Activated naive CD8-positive, alpha-beta T cell treated with anti-CD3 and anti-CD28 coated beads, Interleukin-2, amount 50 U/mL, for 16 hours (primary cell): Measurements from ENCODE around the gene TNNT3.
"Not testable (repeated sequence)": the region's sequence is repeated elsewhere in the genome, so short reads cannot be mapped to it uniquely, and the experiment has no call there.

ENCODE experiments used
- DNase-seq: peaks from one replicate; pipeline ENCODE4 v3.0.0-alpha.2; 2020; ENCODE audit warnings: low read depth, low spot score

The TNNT3 gene

GRCh38 chr11:1881442-1882264, 37.9 kb upstream of the TNNT3 start:
- no peak for DNase-seq

DNA sequence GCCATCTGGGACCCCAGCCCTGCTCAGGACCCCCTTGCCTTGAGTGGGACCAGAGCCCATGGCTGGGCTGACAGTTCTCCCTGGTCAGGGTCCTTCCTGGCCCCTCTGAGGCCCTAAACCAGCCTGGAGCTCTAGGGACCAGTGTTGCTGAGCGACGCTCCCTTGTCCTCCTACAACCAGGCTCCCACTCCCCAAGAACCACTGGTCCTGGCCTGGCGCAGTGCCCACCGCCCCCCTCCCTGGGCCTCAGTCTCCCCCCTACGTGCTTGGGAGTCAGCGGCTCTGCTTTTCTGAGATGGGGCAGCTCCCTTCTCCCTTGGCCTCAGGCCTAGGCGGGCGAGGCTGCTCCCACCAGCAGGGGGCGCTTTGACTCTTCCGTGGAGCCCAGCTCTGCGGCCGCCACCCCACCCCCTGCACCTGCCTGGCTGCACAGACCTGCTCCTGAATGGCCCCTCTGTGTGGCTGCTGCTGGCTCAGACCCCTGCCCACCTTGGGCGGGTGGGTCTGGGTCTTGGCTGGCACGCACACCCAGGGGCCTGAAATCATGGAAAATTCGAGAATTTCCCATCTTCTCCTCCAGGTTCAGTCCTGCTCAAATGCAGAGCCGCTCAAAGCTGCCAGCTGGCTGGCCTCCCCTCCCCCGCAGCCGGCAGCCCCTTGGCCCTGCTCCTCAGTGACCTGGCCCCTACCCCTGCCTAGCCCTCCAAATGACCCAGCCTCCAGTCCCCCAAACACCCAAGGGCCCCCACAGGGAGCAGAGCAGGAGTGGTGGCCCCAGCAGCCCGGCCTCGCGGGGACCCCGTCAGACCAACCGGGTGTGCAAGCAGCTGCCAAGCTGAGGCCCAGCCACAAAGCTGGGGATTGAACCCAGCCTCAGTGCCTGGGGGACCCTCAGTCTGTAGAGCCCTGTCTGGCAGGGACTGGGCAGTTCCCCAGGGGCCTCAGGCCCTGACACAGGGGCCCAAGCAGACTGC, 37.0 kb upstream of the TNNT3 start:
- DNase-seq: peak; percentile 65

- DNase-seq: no peak
Observed at GRCh38 chr11:1883346-1884302, 35.9 kb upstream of the TNNT3 start.

DNA sequence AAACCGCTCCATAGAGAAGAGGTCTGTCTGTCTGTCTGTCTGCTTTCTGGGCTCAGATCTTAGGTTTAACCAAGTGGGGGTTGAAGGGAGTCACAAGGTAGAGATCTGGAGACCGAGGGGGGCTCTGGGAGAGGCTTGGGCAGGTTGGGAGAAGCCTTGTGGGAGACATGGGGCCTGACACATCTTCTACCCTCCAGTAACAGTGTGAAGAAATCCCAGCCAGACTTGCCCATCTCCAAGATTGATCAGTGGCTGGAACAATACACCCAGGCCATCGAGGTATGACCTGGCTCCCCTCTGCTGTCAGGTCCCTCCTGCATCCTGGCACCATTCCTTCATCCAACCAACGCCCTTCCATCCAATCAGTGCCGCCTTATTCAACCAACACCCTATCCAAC, 35.2 kb upstream of the TNNT3 start:
- no peak for DNase-seq

DNA sequence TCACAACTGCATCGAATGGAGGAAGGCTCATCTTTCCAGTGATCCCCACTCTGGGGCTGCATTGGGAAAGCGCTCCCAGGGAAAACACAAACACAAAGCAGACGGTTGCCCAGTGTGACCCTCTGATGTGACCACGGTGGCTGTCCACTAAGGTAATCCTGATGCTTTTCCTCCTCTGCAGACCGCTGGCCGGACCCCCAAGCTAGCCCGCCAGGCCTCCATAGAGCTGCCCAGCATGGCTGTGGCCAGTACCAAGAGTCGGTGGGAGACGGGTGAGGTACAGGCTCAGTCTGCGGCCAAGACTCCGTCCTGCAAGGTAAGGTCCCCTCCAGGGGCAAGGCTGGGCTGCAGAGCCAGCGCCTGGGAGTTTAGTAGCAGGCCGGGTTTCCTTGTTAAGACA, 33.0 kb upstream of the TNNT3 start:
- not testable (repeated sequence) for DNase-seq

- DNase-seq: no peak
Observed at GRCh38 chr11:1887451-1888346, 31.8 kb upstream of the TNNT3 start.

DNA sequence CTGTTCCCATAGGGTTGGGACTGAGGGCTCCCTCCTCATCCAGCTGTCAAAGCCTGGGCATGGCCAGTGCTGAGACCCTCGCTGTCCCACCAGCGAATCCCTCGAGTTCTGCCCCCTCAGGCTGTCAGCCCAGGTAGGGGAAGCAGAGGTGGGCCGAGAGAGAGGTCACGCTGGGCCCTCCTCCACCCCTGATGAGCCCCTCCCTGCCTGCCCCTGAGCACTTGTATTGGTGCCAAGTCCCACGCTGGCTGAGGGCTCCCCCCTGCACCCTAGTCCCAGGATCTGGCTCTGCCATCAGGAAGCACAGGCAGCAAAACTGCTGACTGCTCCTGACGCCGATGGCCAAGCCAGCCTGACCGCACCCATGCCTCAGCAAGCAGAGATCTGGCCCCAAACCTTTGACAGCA, 31.2 kb upstream of the TNNT3 start:
- DNase-seq: no peak

DNA sequence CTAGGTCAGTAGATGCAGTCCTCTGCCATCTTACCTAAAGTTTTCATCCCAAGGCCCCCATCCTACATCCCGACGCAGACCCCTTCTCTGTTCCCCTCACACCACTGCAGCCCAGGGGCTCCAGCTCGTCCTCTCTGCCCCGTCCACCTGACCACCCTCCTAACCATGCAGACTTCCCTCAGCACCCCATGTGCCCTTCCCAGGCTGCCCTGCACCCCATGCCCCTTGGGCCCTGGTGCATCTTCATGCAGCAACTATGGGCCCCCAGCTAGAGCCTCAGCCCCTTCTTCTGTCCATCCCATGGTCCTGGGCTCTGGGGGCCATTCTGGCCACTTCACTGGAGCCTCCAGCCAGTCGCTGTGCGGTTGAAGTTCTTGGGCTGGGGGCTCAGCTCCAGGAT, 30.7 kb upstream of the TNNT3 start:
- DNase-seq: no peak

GRCh38 chr11:1889224-1889930, 30.1 kb upstream of the TNNT3 start:
- DNase-seq: peak; percentile 51

DNA sequence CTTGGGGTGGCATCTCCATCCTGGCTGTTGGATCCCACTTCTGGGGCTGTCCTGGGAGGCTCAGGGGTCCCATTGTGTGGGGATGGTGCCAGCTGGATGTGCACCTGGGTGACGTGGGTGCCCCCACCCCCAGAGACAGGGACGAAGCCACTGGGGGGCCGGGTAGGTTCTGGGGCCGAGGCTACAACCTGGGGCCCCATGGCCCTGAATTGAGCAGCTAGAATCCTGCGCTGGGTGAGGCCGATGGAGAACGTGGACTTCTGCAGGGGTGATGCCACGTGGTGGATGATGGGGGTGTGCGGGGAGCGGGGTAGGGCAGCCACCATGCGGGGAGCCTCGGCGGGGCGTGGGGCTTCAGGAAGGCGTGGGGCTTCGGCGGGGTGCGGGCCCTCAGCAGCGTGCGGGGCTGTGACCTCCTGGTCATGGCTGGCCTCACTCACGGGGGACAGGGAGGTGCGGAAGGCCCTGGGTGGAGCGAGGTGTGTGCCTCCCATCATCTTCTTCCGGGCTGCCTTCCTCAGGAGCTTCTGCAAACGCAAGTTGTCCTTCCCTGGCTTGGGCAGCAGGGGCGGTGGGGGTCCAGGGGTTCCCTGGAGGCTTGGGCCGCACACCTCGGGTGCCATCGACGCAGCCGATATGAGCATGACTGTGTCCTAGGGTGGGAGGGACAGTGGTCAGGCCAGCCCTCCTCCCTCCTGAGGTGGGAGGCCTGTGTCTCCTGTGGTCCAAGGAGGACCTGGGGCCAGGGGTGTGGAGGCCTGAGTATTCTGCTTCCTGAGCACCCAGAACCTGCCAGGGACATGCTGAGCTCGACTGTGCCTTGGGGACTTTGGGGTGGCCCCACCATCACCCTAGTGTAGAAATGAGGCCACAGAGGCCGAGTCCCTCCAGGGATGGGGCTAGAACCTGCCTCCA, 29.3 kb upstream of the TNNT3 start:
- no peak for DNase-seq

DNA sequence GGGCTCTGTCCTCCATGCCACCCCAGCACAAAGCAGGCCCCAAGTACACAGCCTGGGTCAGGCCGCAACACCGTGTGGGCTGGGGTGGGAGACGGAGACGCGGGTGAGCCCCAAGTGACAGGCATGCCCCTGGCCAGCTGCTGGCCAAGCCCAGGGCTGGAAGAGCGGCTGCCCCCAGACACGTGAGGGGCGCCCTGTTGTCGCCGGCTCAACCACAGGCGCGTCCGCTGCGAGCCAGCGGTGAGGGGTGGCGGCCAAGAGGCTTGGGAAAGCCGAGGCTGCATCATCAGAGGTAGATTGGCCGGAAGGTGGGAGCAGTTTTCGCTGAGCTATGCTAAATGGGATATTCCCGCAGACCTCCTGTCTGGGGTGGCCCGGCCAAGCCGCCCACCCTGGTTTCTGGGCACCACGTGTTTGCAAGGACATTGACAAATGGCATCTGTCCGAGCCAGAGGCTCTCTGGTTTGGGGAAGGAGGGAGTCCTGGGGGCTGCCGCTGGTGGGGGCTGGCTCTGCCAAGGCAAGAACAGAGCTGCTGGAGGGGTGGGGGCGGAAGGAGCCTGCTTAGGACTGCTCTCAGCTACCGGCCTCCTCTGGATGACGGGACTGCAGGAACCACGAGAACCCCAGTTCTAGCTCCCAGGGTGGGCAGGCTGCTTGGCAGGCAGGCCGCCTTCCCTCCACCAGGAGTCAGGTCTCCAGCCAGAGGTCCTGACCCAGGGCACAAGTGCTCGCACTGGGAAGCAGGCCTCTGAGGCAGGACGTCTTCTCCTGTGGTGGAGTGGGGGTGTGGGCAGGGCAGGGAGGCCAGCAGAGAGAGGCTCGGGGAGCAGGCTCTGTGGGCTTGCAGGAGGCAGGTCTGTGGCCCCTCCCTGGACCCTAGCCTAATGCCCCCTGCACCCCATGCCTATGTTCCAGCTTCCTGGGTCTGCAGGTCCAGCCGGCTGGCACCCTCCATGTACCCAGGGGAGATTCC, 28.4 kb upstream of the TNNT3 start:
- no peak for DNase-seq

- no peak for DNase-seq
Observed at GRCh38 chr11:1891831-1892115, 27.7 kb upstream of the TNNT3 start, which contains the start of gene PRR33. PRR33 (minus strand) TSS chr11:1891895; CDS start chr11:1890584, 1,311 bp downstream.

DNA sequence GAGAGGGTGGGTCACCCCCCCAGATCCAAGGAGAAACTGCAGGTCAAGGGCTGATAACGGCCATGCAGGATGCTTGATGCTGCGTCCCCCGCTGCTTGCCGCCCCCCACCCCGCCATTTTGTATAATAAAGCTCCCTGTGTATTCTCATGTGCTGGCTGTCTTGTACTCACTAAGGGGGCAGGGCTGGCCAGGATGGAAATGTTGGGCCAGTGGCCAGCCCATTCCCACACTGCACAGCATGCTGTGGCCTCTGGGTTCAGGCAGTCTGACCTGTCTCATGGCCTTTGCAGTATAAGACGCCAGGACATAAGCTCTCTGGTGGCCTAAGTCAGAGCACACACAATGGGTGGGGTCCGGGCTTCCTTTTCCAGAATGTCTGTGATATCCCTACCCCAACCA, 27.4 kb upstream of the TNNT3 start:
- no peak for DNase-seq

DNA sequence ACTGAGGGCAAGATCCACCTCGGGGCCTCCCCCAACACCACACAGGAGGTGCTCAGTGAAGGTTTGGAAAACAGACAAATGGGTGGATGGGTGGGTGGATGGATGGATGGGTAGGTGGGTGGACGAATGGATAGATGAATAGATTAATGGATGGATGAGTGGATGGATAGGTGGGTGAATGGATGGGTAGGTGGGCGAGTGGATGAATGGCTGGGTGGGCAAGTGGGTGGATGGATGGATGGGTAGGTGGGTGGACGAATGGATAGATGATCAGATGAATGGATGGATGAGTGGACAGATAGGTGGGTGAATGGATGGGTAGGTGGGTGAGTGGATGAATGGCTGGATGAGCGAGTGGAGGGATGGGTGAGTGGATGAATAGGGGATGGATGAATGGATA, 26.9 kb upstream of the TNNT3 start:
- DNase-seq: no peak

DNA sequence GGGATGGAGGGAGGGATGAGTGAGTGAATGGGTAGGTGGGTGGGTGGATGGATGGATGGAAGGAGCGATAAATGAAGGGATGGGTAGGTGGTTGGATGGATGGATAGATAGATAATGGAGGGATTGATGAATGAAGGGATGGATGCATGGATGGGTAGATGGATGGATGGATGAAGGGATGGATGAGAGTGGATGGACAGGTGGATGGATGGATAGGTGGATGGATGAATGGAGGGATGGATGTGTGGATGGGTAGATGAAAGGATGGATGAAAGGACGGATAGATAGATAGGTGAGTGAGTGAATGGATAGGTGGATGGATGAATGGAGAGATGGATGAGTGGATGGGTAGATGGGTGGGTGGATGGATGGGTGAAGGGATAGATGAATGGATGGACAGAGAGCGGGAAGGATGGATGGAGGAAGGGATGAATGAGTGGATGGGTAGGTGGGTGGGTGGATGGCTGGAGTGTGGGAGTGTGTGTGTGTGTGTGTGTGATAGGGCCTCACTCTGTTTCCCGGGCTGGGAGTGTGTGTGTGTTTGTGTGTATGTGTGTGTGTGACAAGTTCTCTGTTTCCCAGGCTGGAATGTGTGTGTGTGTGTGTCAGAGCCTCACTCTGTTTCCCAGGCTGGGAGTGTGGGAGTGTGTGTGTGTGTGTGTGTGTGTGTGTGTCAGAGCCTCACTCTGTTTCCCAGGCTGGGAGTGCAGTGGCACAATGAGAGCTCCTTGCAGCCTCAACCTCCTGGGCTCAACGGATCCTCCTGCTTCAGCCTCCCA, 25.7 kb upstream of the TNNT3 start:
- no peak for DNase-seq

DNA sequence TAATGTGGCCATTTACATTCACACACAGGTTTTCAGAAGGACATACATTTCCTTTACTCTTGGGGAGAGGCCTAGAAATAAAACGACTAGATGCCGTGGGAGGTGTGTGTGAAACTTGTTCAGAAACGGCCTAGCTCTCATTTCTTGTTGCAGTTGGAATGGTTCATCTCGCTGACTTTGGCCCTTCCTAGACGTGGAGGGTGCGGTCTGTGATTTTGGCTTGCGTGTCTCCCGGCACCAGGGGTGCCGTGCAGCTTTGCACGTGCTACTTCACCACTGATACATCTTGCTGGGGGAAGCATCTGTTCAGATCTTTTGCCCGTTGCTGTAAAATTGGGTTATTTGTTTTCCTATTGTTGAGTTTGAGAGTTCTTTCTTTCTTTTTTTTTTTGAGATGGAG, 24.7 kb upstream of the TNNT3 start:
- DNase-seq: no peak

GRCh38 chr11:1896468-1896867, 23.0 kb upstream of the TNNT3 start:
- DNase-seq: no peak
